NT2/D1 (cell line): ENCODE results near the gene AMPH.

Experiments
- DNase-seq: peaks from one replicate; pipeline ENCODE4 v3.0.0-alpha.2; 2011; ENCODE audit warnings: low read depth, low spot score
- H3K27me3 ChIP-seq: 2 replicates; pipeline ENCODE4 v1.6.0; 2011; ENCODE audit warnings: mild to moderate bottlenecking; ENCODE audit not compliant: insufficient read length, insufficient read depth
- H3K36me3 ChIP-seq: 2 replicates; pipeline ENCODE4 v1.6.1; 2011; ENCODE audit warnings: mild to moderate bottlenecking, low read length, mixed read lengths; ENCODE audit not compliant: insufficient read depth, insufficient read length
- H3K4me1 ChIP-seq: 2 replicates; pipeline ENCODE4 v1.5.1; 2011; ENCODE audit not compliant: insufficient read depth, insufficient read length
- H3K4me3 ChIP-seq: 2 replicates; pipeline ENCODE4 v1.5.1; 2011; ENCODE audit warnings: low read depth; ENCODE audit not compliant: insufficient read length
- H3K9ac ChIP-seq: 2 replicates; pipeline ENCODE4 v1.6.0; 2011; ENCODE audit warnings: low read depth; ENCODE audit not compliant: insufficient read length
- H3K9me3 ChIP-seq: 2 replicates; pipeline ENCODE4 v1.5.1; 2011; ENCODE audit warnings: mild to moderate bottlenecking, low read length; ENCODE audit not compliant: insufficient read depth
- SUZ12 ChIP-seq: IDR thresholded peaks from 2 replicates; pipeline ENCODE4 v1.6.1; 2011; ENCODE audit not compliant: insufficient read length, insufficient read depth; ENCODE audit errors: extremely low read depth
- YY1 ChIP-seq: IDR thresholded peaks from 2 replicates; pipeline ENCODE4 v1.6.1; 2011; ENCODE audit not compliant: insufficient read length, insufficient read depth
- ZNF274 ChIP-seq: IDR thresholded peaks from 2 replicates; pipeline ENCODE4 v1.6.1; 2011; ENCODE audit warnings: mild to moderate bottlenecking, low read depth, low read length

The AMPH gene

GRCh38 chr7:38558761-38559345 is 72.3 kb downstream of the AMPH start:
- no peak for DNase-seq
- Histone ChIP-seq H3K9me3 (no peaks in the 10 kb centered on the region), H3K36me3 (no peaks in the 10 kb centered on the region), H3K4me3 (no peak overlapping the region), H3K9ac (no peak overlapping the region), H3K27me3 (no peaks in the 10 kb centered on the region), H3K4me1 (no peaks in the 10 kb centered on the region)
- no peak for TF ChIP-seq ZNF274
- TF ChIP-seq SUZ12: no peak
- TF ChIP-seq YY1: no peak

DNA sequence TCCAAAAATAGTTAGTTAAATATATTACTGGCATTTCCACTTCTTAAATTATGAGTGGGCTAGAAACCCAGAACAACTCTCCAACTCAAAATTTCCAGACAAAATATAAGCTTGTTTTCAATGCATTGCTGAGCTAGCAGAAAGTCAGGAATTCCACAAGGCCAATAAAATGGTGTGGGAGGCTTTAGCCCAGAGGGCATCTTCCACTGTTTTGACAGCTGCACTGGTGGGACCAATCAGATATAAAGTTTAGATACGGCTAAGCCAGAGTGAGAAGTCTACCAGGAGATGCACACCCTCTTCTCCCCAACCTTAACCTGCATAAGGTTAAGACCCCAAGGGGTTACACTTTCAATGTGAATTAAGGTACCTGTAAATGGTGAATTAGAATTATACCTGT is 76.6 kb downstream of the AMPH start:
- Histone ChIP-seq H3K27me3 (no peaks in the 10 kb centered on the region), H3K36me3 (no peaks in the 10 kb centered on the region)
- TF ChIP-seq SUZ12: no peak
- no peak for TF ChIP-seq ZNF274
- no peak for TF ChIP-seq YY1

DNA sequence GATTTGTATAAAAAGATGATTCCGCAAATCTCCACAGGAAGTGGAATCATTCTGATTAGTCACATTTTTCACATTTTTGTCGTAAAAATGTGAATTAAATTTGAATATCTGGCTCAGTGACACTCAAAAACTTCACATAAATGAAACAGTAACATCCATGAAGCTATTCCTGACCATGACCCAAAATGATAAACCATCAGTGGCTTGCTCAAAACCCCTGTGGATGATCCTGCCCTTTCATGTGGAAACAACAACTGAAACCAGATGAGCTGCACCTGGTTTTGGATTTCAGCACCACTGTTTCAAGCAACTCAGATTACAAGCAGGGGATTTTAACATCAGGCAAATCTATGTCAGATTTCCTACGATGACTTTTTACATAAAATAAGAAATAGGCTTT is 80.3 kb downstream of the AMPH start:
- TF ChIP-seq ZNF274 (no peak), YY1 (no peak)
- Histone ChIP-seq H3K36me3 (no peaks in the 10 kb centered on the region), H3K4me1 (no peaks in the 10 kb centered on the region), H3K4me3 (no peak overlapping the region), H3K9ac (no peak overlapping the region), H3K9me3 (no peaks in the 10 kb centered on the region), H3K27me3 (no peaks in the 10 kb centered on the region)
- DNase-seq: no peak

More for the DNA sequence above, 76.6 kb downstream of the AMPH start:
- no peak overlapping the region for H3K4me3 ChIP-seq
- no peak overlapping the region for H3K9ac ChIP-seq
- no peaks in the 10 kb centered on the region for H3K9me3 ChIP-seq
- no peaks in the 10 kb centered on the region for H3K4me1 ChIP-seq
- no peak for DNase-seq

DNA sequence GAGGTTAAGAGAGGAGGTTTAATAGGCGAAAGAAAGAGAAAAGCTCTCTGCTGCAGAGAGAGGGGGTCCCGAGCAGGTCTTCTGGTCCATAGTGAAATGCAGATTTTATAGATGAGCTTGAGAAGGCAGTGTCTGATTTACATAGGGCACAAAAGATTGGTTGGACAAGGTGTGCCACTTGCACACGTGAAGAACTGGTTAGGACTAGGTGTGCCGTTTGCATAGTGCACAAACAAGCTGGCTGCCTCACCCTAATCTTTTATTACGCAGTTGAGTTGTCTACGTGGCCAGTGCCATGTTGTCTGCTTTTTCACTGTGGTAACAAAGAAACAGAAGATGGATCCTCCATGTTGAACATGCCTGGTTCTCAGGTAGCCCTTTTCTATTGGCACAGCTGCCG is 82.6 kb downstream of the AMPH start:
- Histone ChIP-seq H3K36me3 (no peaks in the 10 kb centered on the region), H3K9me3 (no peaks in the 10 kb centered on the region), H3K4me1 (no peaks in the 10 kb centered on the region), H3K9ac (no peak overlapping the region), H3K27me3 (no peaks in the 10 kb centered on the region), H3K4me3 (no peak overlapping the region)
- TF ChIP-seq SUZ12: no peak
- no peak for TF ChIP-seq ZNF274
- TF ChIP-seq YY1: no peak
- no peak for DNase-seq

- no peaks in the 10 kb centered on the region for H3K9me3 ChIP-seq
- H3K4me1 ChIP-seq: no peaks in the 10 kb centered on the region
- H3K27me3 ChIP-seq: no peaks in the 10 kb centered on the region
- no peak overlapping the region for H3K4me3 ChIP-seq
- TF ChIP-seq ZNF274: no peak
- TF ChIP-seq YY1: no peak
- TF ChIP-seq SUZ12: no peak
- no peaks in the 10 kb centered on the region for H3K36me3 ChIP-seq
- no peak for DNase-seq
- no peak overlapping the region for H3K9ac ChIP-seq
Measured at GRCh38 chr7:38546763-38547162, 84.4 kb downstream of the AMPH start.

DNA sequence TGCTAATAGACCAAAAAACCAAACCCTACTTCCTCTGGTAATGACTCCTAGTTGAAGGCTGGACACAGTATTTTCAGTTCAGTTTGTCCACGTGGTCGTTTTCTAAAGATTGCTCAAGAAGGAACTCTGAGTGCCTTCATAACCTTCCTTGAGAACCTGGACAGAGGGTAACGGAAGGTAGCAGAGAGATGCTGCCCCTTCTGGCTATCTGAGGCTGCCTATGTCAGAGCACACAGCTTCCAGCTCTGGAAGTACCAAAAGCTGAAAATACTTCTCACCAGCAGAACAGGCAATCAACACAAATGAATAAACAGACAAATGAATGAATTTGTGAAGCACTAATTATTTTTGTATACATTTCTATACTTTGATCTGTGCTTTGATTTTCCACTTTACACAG is 85.2 kb downstream of the AMPH start:
- no peaks in the 10 kb centered on the region for H3K4me1 ChIP-seq
- no peak overlapping the region for H3K9ac ChIP-seq

DNA sequence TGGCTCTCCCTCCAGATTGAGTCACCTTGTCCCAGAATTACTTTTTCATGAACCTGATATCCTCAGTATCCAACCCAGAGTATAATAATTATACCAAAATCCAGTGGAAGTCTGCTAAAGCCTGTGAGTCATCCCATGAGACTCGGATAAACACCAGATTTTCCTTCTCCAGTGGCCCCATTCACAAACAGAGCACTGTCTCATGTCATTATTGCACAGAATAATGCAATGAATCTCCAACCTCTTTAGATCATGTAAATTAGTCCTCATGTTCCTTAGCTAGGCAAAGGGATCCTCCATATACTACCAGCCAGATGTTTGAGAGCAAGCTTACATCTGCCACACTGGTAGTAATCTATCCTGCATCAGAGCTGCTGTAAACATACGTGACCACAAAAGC is 89.0 kb downstream of the AMPH start:
- Histone ChIP-seq H3K9ac (no peak overlapping the region), H3K4me1 (no peaks in the 10 kb centered on the region), H3K9me3 (no peaks in the 10 kb centered on the region), H3K27me3 (no peaks in the 10 kb centered on the region), H3K36me3 (no peaks in the 10 kb centered on the region), H3K4me3 (no peak overlapping the region)
- no peak for TF ChIP-seq SUZ12
- no peak for TF ChIP-seq YY1
- TF ChIP-seq ZNF274: no peak
- no peak for DNase-seq

More for the DNA sequence above, 85.2 kb downstream of the AMPH start:
- Histone ChIP-seq H3K27me3 (no peaks in the 10 kb centered on the region), H3K4me3 (no peak overlapping the region), H3K36me3 (no peaks in the 10 kb centered on the region), H3K9me3 (no peaks in the 10 kb centered on the region)
- no peak for TF ChIP-seq ZNF274
- TF ChIP-seq SUZ12: no peak
- no peak for TF ChIP-seq YY1
- DNase-seq: no peak
